GM12878 (cell line): ENCODE data around the gene RFXANK. TPM values are rescaled to one million over a fixed set of nuclear protein-coding genes. Genes with fewer than 3 reads are reported as not detected.

Source experiments
- ATAC-seq: fragments of 200-7000 bp; cut with Tn5 transposase; 3 replicates; pipeline ENCODE4 v1.9.1; 2020; ENCODE audit warnings: mild to moderate bottlenecking, moderate library complexity
- BruUV-seq: library from RNA; stranded (reverse); fragments of 400-500 nt; replicated peaks from 2 replicates; lab custom pipeline; 2021; lab: Mats Ljungman, UMichigan
- CTCF ChIA-PET: fragments of 300-600 bp; sonication (Branson Sonifier 250); formaldehyde crosslinking; extraction: SDS; loops from one replicate; lab custom pipeline; 2021; ENCODE audit warnings: inconsistent platforms; lab: Yijun Ruan, JAX
- POLR2A ChIA-PET: fragments of 350-600 bp; formaldehyde crosslinking; extraction: SDS; loops from one replicate; lab custom pipeline; 2021; ENCODE audit warnings: inconsistent platforms; lab: Charles Lee
- RAD21 ChIA-PET: fragments of 300-600 bp; sonication (Branson Sonifier 250); formaldehyde crosslinking; loops from one replicate; lab custom pipeline; 2023; ENCODE audit warnings: antibody characterized with exemption; ENCODE audit not compliant: unreplicated experiment; lab: Charles Lee
- SMC1A ChIA-PET: fragments of 300-600 bp; sonication (Branson Sonifier 250); formaldehyde crosslinking; loops from one replicate; lab custom pipeline; 2023; ENCODE audit not compliant: unreplicated experiment, uncharacterized antibody; lab: Charles Lee
- DNase-seq: peaks from one replicate; pipeline ENCODE4 v3.0.0-alpha.2; 2011; ENCODE audit warnings: low read depth, low spot score
- FAIRE-seq: peaks from 3 replicates; lab custom pipeline; 2011; peaks lifted over from hg19 to GRCh38; lab: Jason Lieb, UNC
- H2AFZ ChIP-seq: 2 replicates; pipeline ENCODE4 v1.6.0; 2011; ENCODE audit warnings: low read depth, low read length, control low read depth; ENCODE audit not compliant: control insufficient read depth
- H3K27ac ChIP-seq: 2 replicates; pipeline ENCODE4 v1.5.1; 2011; ENCODE audit warnings: control low read depth; ENCODE audit not compliant: control insufficient read depth, insufficient read depth
- H3K27me3 ChIP-seq, 2 experiments: replicated peaks in 1 of 2; 2 replicates each; pipeline versions ENCODE4 v1.6.0 to v1.6.1; 2011; ENCODE audit warnings: low read length in 1 of 2; ENCODE audit not compliant: control insufficient read depth in 2 of 2, insufficient read depth in 2 of 2
- H3K36me3 ChIP-seq, 2 experiments: 2 replicates each; pipeline ENCODE4 v1.5.1; 2011; ENCODE audit warnings: low read length in 1 of 2; ENCODE audit not compliant: control insufficient read depth in 2 of 2, insufficient read depth in 2 of 2
- H3K4me1 ChIP-seq: 2 replicates; pipeline ENCODE4 v1.6.1; 2011; ENCODE audit warnings: mild to moderate bottlenecking, low read length, moderate library complexity, mixed read lengths; ENCODE audit not compliant: control insufficient read depth, insufficient read depth
- H3K4me2 ChIP-seq: 2 replicates; pipeline ENCODE4 v1.6.0; 2011; ENCODE audit warnings: control low read depth; ENCODE audit not compliant: control insufficient read depth, insufficient read depth
- H3K4me3 ChIP-seq: fragments of 200-600 bp; sonication (generic); 2 replicates; pipeline ENCODE4 v1.5.1; 2016
- H3K79me2 ChIP-seq: 2 replicates; pipeline ENCODE4 v1.6.0; 2011; ENCODE audit warnings: low read length; ENCODE audit not compliant: control insufficient read depth, insufficient read depth
- H3K9ac ChIP-seq: 2 replicates; pipeline ENCODE4 v1.8.0; 2011; ENCODE audit warnings: low read length, control low read depth, mixed read lengths; ENCODE audit not compliant: control insufficient read depth, insufficient read depth
- H3K9me3 ChIP-seq: replicated peaks from 3 replicates; pipeline ENCODE4 v1.5.1; 2011; ENCODE audit warnings: mild to moderate bottlenecking, low read length; ENCODE audit not compliant: control insufficient read depth, insufficient read depth
- H4K20me1 ChIP-seq: 2 replicates; pipeline ENCODE4 v1.6.0; 2011; ENCODE audit not compliant: control insufficient read depth, insufficient read depth
- BRCA1 ChIP-seq: IDR thresholded peaks from 2 replicates; pipeline ENCODE4 v1.6.1; 2011; ENCODE audit warnings: low read depth, low read length, improper control_type of control experiment
- CHD2 ChIP-seq: IDR thresholded peaks from 2 replicates; pipeline ENCODE4 v1.6.1; 2011; ENCODE audit warnings: low read depth, low read length, improper control_type of control experiment, borderline replicate concordance
- KAT2A ChIP-seq: conservative IDR thresholded peaks from 2 replicates; pipeline ENCODE4 v1.6.1; 2011; ENCODE audit warnings: low read depth, low read length; ENCODE audit not compliant: control insufficient read depth
- MXI1 ChIP-seq: fragments of 150-350 bp; IDR thresholded peaks from 2 replicates; pipeline ENCODE4 v1.6.1; 2011; ENCODE audit warnings: low read depth, mild to moderate bottlenecking, inconsistent platforms, low read length, improper control_type of control experiment
- SMARCA5 ChIP-seq: fragments of 450-650 bp; IDR thresholded peaks from 2 replicates; pipeline ENCODE4 v1.6.1; 2017; ENCODE audit warnings: mild to moderate bottlenecking
- SRF ChIP-seq, 2 experiments: IDR thresholded peaks; 2 replicates each; pipeline ENCODE4 v1.6.1; 2011; ENCODE audit warnings: low read depth in 2 of 2, low read length in 2 of 2, mild to moderate bottlenecking in 1 of 2, moderate library complexity in 1 of 2
- TCF3 ChIP-seq: IDR thresholded peaks from 2 replicates; pipeline ENCODE4 v1.6.1; 2012; ENCODE audit warnings: low read depth, mild to moderate bottlenecking, low read length, borderline replicate concordance; ENCODE audit not compliant: insufficient read depth
- WGBS: methylation state at CpG from one replicate; pipeline ENCODE4 v1.1.6; 2016; ENCODE audit warnings: low lambda C conversion rate; ENCODE audit not compliant: insufficient replicate concordance, insufficient coverage; ENCODE audit errors: missing lambda C conversion rate; 5-methylcytosine and 5-hydroxymethylcytosine counted together
- in situ Hi-C: fragments of 300-500 bp; cut with MboI; formaldehyde crosslinking; loops from 9 replicates; pipeline ENCODE4 v1.14.3; 2018; ENCODE audit warnings: mixed read lengths
- intact Hi-C: fragments of 100-400 bp; cut with micrococcal nuclease; formaldehyde crosslinking; loops from one replicate; pipeline ENCODE4 v1.14.2; 2022; ENCODE audit not compliant: unreplicated experiment
- polyA plus RNA-seq, 11 experiments: library from polyadenylated mRNA; depleted of rRNA in 4 of 11; unstranded in 6 of 11; stranded (reverse) in 5 of 11; fragments of >200 nt; fragmentation: Nextera tagmentation in 4 of 11; fragmentation: Illumina TruSeq in 1 of 11; extraction: Ambion mirVana in 4 of 11; extraction: Trizol in 1 of 11; gene quantifications; 1 replicate in 1 of 11; 2 replicates in 10 of 11; pipeline versions ENCODE4 v1.2.1 to v1.2.3, GENCODE V29; 2011 to 2016; ENCODE audit warnings: inconsistent platforms in 2 of 11, missing spikeins in 2 of 11, low read depth in 1 of 11
- total RNA-seq, 4 experiments: library from RNA; depleted of rRNA in 3 of 4; stranded (reverse); fragments of >200 nt in 3 of 4; fragmentation: Illumina TruSeq in 1 of 4; extraction: Trizol in 1 of 4; gene quantifications; 2 replicates each; pipeline versions ENCODE4 v1.2.1 to v1.2.3, GENCODE V29; 2013 to 2021
- TF ChIP-seq, protein P1 (sequence below): IDR thresholded peaks from 2 replicates; pipeline ENCODE4 v1.6.1; 2011; ENCODE audit warnings: borderline replicate concordance, low read depth, mild to moderate bottlenecking, moderate library complexity, low read length; ENCODE audit not compliant: insufficient read depth, poor library complexity, severe bottlenecking
- TF ChIP-seq, protein P2 (sequence below): IDR thresholded peaks from 2 replicates; pipeline ENCODE4 v1.6.1; 2011; ENCODE audit warnings: low read depth, mild to moderate bottlenecking, low read length, moderate library complexity, borderline replicate concordance; ENCODE audit errors: extremely low read depth
- TF ChIP-seq, protein P3 (sequence below): IDR thresholded peaks from 2 replicates; pipeline ENCODE4 v1.6.1; 2012; ENCODE audit warnings: low read depth, low read length, improper control_type of control experiment

Gene RFXANK
- total and polyA plus RNA-seq, 10 of the 15 experiments (the other 5 are each of a cell fraction or from before 2014, with no cell fraction given), result 70.8 to 125 (median 95.7) TPM

DNA sequence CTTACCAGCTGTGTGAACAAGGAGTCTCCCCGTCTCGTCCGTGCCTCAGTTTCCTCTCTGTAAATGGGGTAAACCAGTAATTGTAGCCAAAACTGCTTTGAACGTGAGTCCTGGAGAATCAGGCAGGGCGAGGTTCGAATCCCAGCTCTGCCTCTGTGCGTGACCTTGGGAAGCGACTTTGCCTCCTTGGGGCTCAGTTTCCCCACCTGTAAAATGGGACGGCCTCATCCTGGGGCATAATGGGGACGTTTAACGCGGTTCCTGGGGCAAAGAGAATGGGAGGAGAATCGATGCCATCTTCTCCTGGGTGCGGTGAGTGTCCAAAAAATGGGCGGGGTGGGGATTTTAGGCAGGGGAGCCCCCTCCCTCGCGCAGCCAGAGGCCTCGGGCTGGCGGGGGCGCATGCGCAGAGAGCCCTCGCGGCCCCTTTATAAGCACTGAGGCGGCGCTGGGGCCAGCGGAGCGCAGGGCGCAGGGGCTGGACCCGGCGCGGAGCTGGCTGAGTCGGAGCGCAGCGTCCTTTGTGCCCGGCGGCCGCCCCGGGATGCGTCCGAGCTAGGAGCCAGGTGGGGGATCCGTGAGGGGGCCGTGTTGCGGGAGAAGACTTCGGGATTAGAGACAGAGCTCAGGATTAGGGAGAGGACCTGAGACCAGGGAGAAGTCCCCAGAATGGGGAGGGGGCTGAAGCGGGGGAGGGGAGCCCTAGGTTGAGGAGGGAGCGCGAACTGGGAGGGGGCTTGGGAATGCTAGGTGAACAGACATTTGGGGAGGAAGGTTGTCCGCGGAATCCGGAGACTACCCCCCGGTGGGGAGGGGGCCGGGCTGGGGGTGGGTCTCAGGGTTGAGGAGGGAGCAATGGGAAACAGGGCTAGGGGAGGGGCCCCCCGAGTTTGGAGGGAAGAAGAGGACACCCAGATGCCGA lies 19.7 kb downstream of the RFXANK start, which contains the start of gene NCAN:
TSS of gene NCAN (plus strand) at position 460 of the 922 bp plus-strand sequence. CDS start 4,996 bp downstream, outside the sequence.
- Histone ChIP-seq H3K27ac (no peak within 1 kb of the TSS), H3K79me2 (no peaks in the 10 kb centered on the region), H3K4me2 (no peak within 1 kb of the TSS), H3K27me3 (peaks cover 0 to 2% of the 10 kb centered on the region in 2 experiments; a peak in 1 of 4 replicates), H2AFZ (no peak within 1 kb of the TSS), H3K9ac (no peak within 1 kb of the TSS), H4K20me1 (no peaks in the 10 kb centered on the region), H3K4me3 (no peak within 1 kb of the TSS), H3K4me1 (peaks cover 13% of the 10 kb centered on the region; the same call in 1 of the 2 replicates), H3K36me3 (no peaks in the 10 kb centered on the region), H3K9me3 (no peaks in the 10 kb centered on the region)
- ChIA-PET POLR2A (no interaction called here), SMC1A (no interaction called here), CTCF (no interaction called here), RAD21 (no interaction called here)
- DNase-seq, result no peak
- TF ChIP-seq SRF (IDR thresholded peaks at IDR 0.05; ENCODE audit: low read depth in 2 of 2, low read length in 2 of 2) (no peak), CHD2 (no peak), BRCA1 (no peak), MXI1 (no peak), SMARCA5 (no peak), TCF3 (no peak), KAT2A (no peak)
- TF ChIP-seq, protein P1, sequence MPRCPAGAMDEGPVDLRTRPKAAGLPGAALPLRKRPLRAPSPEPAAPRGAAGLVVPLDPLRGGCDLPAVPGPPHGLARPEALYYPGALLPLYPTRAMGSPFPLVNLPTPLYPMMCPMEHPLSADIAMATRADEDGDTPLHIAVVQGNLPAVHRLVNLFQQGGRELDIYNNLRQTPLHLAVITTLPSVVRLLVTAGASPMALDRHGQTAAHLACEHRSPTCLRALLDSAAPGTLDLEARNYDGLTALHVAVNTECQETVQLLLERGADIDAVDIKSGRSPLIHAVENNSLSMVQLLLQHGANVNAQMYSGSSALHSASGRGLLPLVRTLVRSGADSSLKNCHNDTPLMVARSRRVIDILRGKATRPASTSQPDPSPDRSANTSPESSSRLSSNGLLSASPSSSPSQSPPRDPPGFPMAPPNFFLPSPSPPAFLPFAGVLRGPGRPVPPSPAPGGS, result no peak
- TF ChIP-seq, protein P2, sequence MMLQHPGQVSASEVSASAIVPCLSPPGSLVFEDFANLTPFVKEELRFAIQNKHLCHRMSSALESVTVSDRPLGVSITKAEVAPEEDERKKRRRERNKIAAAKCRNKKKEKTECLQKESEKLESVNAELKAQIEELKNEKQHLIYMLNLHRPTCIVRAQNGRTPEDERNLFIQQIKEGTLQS, result no peak
- TF ChIP-seq, protein P3, sequence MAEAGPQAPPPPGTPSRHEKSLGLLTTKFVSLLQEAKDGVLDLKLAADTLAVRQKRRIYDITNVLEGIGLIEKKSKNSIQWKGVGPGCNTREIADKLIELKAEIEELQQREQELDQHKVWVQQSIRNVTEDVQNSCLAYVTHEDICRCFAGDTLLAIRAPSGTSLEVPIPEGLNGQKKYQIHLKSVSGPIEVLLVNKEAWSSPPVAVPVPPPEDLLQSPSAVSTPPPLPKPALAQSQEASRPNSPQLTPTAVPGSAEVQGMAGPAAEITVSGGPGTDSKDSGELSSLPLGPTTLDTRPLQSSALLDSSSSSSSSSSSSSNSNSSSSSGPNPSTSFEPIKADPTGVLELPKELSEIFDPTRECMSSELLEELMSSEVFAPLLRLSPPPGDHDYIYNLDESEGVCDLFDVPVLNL, result no peak
- WGBS, result 15% methylated on average over 45 of the region's 54 CpGs
- no peak for FAIRE-seq
- no peak for ATAC-seq
- intact Hi-C loops (no loop called here), in situ Hi-C loops (no loop called here)
- no TSS peak for BruUV-seq
